ENCODE results near the gene SH3BP5.
"Not testable (repeated sequence)": the region's sequence is repeated elsewhere in the genome, so short reads cannot be mapped to it uniquely, and the experiment has no call there.

Gene SH3BP5

DNA sequence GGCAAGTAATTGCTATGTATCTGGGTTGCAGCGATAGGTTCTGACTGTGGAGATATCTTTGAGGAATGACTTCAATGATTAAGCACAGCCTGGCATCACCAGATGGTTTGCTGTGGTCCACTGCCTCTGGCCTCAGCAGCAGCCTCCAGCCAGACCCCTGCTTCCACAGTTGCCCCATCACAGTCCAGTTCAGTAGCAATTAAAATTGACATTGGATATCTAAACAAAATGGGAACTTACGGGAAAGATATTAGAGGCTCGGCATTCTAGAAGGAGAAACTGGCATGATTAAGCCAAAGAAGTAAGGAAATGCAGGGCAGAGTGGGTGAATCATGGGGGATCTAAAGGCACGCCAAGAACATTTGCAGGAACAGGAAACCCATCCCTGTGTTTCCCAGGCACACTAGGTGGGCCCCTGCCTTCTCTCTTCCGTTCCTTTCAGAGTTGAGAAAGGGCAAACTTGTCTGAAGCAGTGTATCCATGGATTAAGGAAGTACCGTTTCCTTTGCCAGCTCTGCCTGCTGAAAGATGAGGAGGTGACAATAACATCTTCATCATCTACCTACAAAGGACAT, 36.3 kb upstream of the SH3BP5 start:
- no peak for DNase-seq (ENCODE audit: low read depth)
- TF ChIP-seq, protein P1, sequence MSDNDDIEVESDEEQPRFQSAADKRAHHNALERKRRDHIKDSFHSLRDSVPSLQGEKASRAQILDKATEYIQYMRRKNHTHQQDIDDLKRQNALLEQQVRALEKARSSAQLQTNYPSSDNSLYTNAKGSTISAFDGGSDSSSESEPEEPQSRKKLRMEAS (IDR thresholded peaks at IDR 0.05; ENCODE audit: low read depth, low read length): no peak
- no peak for TF ChIP-seq CTCF (IDR thresholded peaks at IDR 0.05; ENCODE audit: low read depth, low read length)
- no peak for TF ChIP-seq POLR2A (IDR thresholded peaks at IDR 0.05; ENCODE audit: extremely low read depth, insufficient read length)
- no peak for TF ChIP-seq MYC (IDR thresholded peaks at IDR 0.05; ENCODE audit: low read depth, low read length)
- no peak overlapping the region for H3K4me3 ChIP-seq (ENCODE audit: low read depth, low read length)

DNA sequence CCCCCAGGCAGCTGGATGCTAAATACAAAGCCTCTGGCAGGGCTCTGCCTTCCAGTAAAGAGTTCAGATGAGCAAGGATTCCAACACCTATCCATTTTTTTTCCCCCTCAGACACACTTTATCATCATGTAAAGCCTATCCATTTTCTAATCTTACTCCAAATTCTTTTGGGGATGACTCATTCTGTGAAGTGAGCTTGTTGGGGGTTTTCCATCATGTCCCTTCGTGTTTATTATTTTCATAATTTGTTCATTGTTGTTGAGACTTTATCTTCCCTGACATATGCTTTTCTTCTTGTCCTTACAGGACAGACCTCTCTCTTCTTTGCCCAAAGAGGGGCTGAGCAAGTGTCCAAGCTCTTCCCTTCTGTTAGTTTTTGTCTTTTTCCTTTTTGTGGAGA, 34.7 kb upstream of the SH3BP5 start:
- DNase-seq (ENCODE audit: low read depth): no peak
- TF ChIP-seq MYC (IDR thresholded peaks at IDR 0.05; ENCODE audit: low read depth, low read length) (no peak), CTCF (IDR thresholded peaks at IDR 0.05; ENCODE audit: low read depth, low read length) (no peak), POLR2A (IDR thresholded peaks at IDR 0.05; ENCODE audit: extremely low read depth, insufficient read length) (no peak)
- TF ChIP-seq, protein P1 (IDR thresholded peaks at IDR 0.05; ENCODE audit: low read depth, low read length): no peak
- H3K4me3 ChIP-seq (ENCODE audit: low read depth, low read length): no peak overlapping the region

DNA sequence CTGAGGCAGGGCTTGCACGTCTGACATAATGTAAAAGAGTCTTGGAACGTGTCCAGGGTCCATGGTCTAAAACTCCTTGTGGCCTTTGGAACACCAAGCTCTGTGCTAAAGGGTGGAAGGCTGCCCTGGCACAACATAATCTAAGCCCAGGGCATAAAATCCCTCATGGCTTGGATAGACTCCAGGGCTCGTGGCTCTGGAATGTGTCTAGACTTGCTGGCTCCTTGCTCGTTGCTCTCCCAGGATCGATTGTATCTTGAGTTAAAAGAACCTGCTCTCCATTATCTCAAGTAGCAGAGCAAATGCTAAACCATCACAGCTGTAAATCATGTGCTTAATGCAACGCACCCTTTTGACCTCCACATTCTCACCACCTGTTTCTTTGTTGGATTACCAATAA, 31.7 kb upstream of the SH3BP5 start:
- not testable (repeated sequence) for DNase-seq (ENCODE audit: low read depth); H3K4me3 ChIP-seq (ENCODE audit: low read depth, low read length)

GRCh38 chr3:15361494-15362214, 29.3 kb upstream of the SH3BP5 start:
- H3K4me3 ChIP-seq (ENCODE audit: low read depth, low read length): no peak overlapping the region
- TF ChIP-seq MYC (IDR thresholded peaks at IDR 0.05; ENCODE audit: low read depth, low read length): no peak
- TF ChIP-seq POLR2A (IDR thresholded peaks at IDR 0.05; ENCODE audit: extremely low read depth, insufficient read length): no peak
- no peak for TF ChIP-seq CTCF (IDR thresholded peaks at IDR 0.05; ENCODE audit: low read depth, low read length)
- peak; percentile 31 for DNase-seq (ENCODE audit: low read depth)

- TF ChIP-seq CTCF (IDR thresholded peaks at IDR 0.05; ENCODE audit: low read depth, low read length): no peak
- no peak for TF ChIP-seq POLR2A (IDR thresholded peaks at IDR 0.05; ENCODE audit: extremely low read depth, insufficient read length)
- TF ChIP-seq, protein P1 (IDR thresholded peaks at IDR 0.05; ENCODE audit: low read depth, low read length): no peak
- no peak for TF ChIP-seq MYC (IDR thresholded peaks at IDR 0.05; ENCODE audit: low read depth, low read length)
- DNase-seq (ENCODE audit: low read depth): peak; percentile 22
- no peak overlapping the region for H3K4me3 ChIP-seq (ENCODE audit: low read depth, low read length)
These were observed 28.6 kb upstream of the SH3BP5 start for GRCh38 chr3:15360788-15361493.

GRCh38 chr3:15359677-15360397, 27.5 kb upstream of the SH3BP5 start:
- TF ChIP-seq POLR2A (IDR thresholded peaks at IDR 0.05; ENCODE audit: extremely low read depth, insufficient read length) (no peak), MYC (IDR thresholded peaks at IDR 0.05; ENCODE audit: low read depth, low read length) (no peak), CTCF (IDR thresholded peaks at IDR 0.05; ENCODE audit: low read depth, low read length) (no peak)
- TF ChIP-seq, protein P1 (IDR thresholded peaks at IDR 0.05; ENCODE audit: low read depth, low read length): no peak
- DNase-seq (ENCODE audit: low read depth): no peak
- H3K4me3 ChIP-seq (ENCODE audit: low read depth, low read length): no peak overlapping the region

GRCh38 chr3:15356651-15357061, 24.3 kb upstream of the SH3BP5 start:
- H3K4me3 ChIP-seq (ENCODE audit: low read depth, low read length); DNase-seq (ENCODE audit: low read depth): not testable (repeated sequence)
